ENCODE data around the gene MPRIP. TPM values are rescaled to one million over a fixed set of nuclear protein-coding genes. Genes with fewer than 3 reads are reported as not detected.
A peak's percentile ranks its signal among the peaks of the same experiment; 100 is the strongest.

The MPRIP gene
- total RNA-seq, 2 donors from 2014 or later: 235 to 252 TPM

- Histone ChIP-seq H3K4me3 (peak overlapping the region; percentile 74), H3K4me1 (ENCODE audit: control insufficient read depth in 1 of 2, low read depth in 2 of 2) (peaks cover 39 to 71% of the 10 kb centered on the region in 2 donors), H3K27me3 (replicated peaks; ENCODE audit: insufficient read depth) (no peaks in the 10 kb centered on the region), H3K27ac (peak overlapping the region; percentile 88 to 90), H3K9me3 (no peaks in the 10 kb centered on the region), H3K36me3 (no peaks in the 10 kb centered on the region)
- DNase-seq (ENCODE audit: low spot score) (no peak), ATAC-seq (ENCODE audit: insufficient number of reproducible peaks, low FRiP score, low read depth) (no peak)
- no peak for TF ChIP-seq CTCF (IDR thresholded peaks at IDR 0.05)
These were observed 2.7 kb downstream of the MPRIP start for GRCh38 chr17:17044846-17045561.

- no peak for TF ChIP-seq CTCF (IDR thresholded peaks at IDR 0.05)
These were observed 5.8 kb downstream of the MPRIP start for GRCh38 chr17:17048106-17048505.

GRCh38 chr17:17050346-17051345 lies 8.4 kb downstream of the MPRIP start:
- H3K27ac ChIP-seq: no peak overlapping the region
- DNase-seq (ENCODE audit: low spot score): no peak
- H3K4me3 ChIP-seq: no peak overlapping the region
- no peaks in the 10 kb centered on the region for H3K9me3 ChIP-seq
- no peak for ATAC-seq (ENCODE audit: insufficient number of reproducible peaks, low FRiP score, low read depth)
- no peaks in the 10 kb centered on the region for H3K27me3 ChIP-seq (replicated peaks; ENCODE audit: insufficient read depth)
- H3K4me1 ChIP-seq (ENCODE audit: control insufficient read depth in 1 of 2, low read depth in 2 of 2): peaks cover 46 to 72% of the 10 kb centered on the region in 2 donors
- H3K36me3 ChIP-seq: no peaks in the 10 kb centered on the region
- TF ChIP-seq CTCF (IDR thresholded peaks at IDR 0.05): no peak

More at GRCh38 chr17:17048106-17048505, 5.8 kb downstream of the MPRIP start:
- ATAC-seq (ENCODE audit: insufficient number of reproducible peaks, low FRiP score, low read depth): no peak
- no peaks in the 10 kb centered on the region for H3K27me3 ChIP-seq (replicated peaks; ENCODE audit: insufficient read depth)
- no peaks in the 10 kb centered on the region for H3K9me3 ChIP-seq
- H3K27ac ChIP-seq: no peak overlapping the region
- no peak for DNase-seq (ENCODE audit: low spot score)
- peaks cover 52 to 81% of the 10 kb centered on the region in 2 donors for H3K4me1 ChIP-seq (ENCODE audit: control insufficient read depth in 1 of 2, low read depth in 2 of 2)
- H3K36me3 ChIP-seq: no peaks in the 10 kb centered on the region
- no peak overlapping the region for H3K4me3 ChIP-seq

DNA sequence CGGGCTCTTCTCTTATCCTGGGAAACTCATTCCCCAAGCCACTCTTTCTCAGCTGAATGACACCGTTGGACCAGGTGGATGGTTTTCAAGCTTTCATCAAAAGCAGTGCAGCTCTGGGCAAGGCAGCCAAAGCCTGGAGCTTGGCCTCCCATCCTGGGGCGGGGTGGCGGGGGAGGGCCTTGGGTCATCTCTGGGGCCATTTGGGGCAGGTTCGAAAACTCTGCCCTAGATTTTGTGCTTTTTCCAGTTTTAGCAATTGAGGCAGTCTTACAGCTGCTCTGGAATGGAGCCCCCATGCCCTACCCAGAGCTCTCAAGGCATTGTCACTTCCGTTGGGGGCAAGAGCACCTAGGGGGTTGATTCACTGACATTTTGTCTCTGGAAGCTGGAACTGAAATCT lies 9.1 kb downstream of the MPRIP start:
- no peaks in the 10 kb centered on the region for H3K27me3 ChIP-seq (replicated peaks; ENCODE audit: insufficient read depth)
- ATAC-seq (ENCODE audit: insufficient number of reproducible peaks, low FRiP score, low read depth): no peak
- H3K36me3 ChIP-seq: no peaks in the 10 kb centered on the region
- peaks cover 44 to 72% of the 10 kb centered on the region in 2 donors for H3K4me1 ChIP-seq (ENCODE audit: control insufficient read depth in 1 of 2, low read depth in 2 of 2)
- no peaks in the 10 kb centered on the region for H3K9me3 ChIP-seq
- no peak for DNase-seq (ENCODE audit: low spot score)
- no peak for TF ChIP-seq CTCF (IDR thresholded peaks at IDR 0.05)
- H3K27ac ChIP-seq: no peak overlapping the region
- no peak overlapping the region for H3K4me3 ChIP-seq
